Transverse colon (tissue), 3 donors: ENCODE results near the gene CLIC5.

Source experiments
- CTCF ChIP-seq, 5 experiments: fragments of 200-600 bp in 3 of 5; fragments of 450-650 bp in 2 of 5; sonication (generic) in 3 of 5; IDR thresholded peaks; 1 replicate in 2 of 5; 2 replicates in 3 of 5; pipeline ENCODE4 v1.5.1; 2016 to 2017; ENCODE audit warnings: antibody characterized with exemption in 5 of 5, inconsistent platforms in 3 of 5, mild to moderate bottlenecking in 2 of 5, moderate library complexity in 1 of 5
- EP300 ChIP-seq: sonication (generic); formaldehyde crosslinking; IDR thresholded peaks from one replicate; pipeline ENCODE4 v1.6.1; 2017; ENCODE audit warnings: antibody characterized with exemption, low read depth
- POLR2A ChIP-seq: fragments of 450-650 bp; IDR thresholded peaks from one replicate; pipeline ENCODE4 v1.6.1; 2016; ENCODE audit warnings: antibody characterized with exemption, mild to moderate bottlenecking, moderate library complexity

GRCh38 chr6:46059608-46060007 lies 43.9 kb upstream of the CLIC5 start:
- TF ChIP-seq CTCF (IDR thresholded peaks at IDR 0.05): no peak
- no peak for TF ChIP-seq EP300
- no peak for TF ChIP-seq POLR2A
